Activated CD4-positive, alpha-beta T cell treated with anti-CD3 and anti-CD28 coated beads, Interleukin-2, amount 50 U/mL, for 48 hours (primary cell): Measurements from ENCODE around the gene DENND4C.

ENCODE experiments used
- DNase-seq, 2 experiments: peaks; one replicate each; pipeline ENCODE4 v3.0.0-alpha.2; 2020

DENND4C gene

DNA sequence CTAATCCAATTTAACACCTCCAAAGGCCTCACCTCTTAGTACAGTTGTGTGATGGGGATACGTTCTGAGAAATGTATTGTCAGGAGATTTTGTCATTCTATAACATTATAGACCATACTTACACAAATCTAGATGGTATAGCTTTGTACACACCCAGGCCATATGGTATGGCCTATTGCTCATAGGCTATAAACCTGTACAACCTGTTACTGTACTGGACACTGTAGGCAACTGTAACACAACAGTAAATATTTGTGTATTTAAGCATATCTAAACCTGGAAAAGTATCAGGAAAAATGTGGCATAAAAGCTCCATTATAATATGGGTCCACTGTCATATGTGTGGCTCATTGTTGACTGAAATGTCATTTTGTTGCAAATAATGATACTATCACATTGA is 190.4 kb downstream of the DENND4C start:
- DNase-seq = no peak
